Spleen (tissue), 7 donors: ENCODE results near the gene ITGB5.

Experiments
- POLR2A ChIP-seq, 3 donors: fragments of 450-650 bp; IDR thresholded peaks; one replicate each; pipeline ENCODE4 v1.5.1; 2017; ENCODE audit warnings: antibody characterized with exemption in 3 of 3, mild to moderate bottlenecking in 1 of 3
- TF ChIP-seq, protein P1 (sequence below), 11 experiments: fragments of 200-600 bp in 7 of 11; fragments of 450-650 bp in 4 of 11; sonication (generic) in 4 of 11; IDR thresholded peaks in 8 of 11; conservative IDR thresholded peaks in 3 of 11; 1 replicate in 7 of 11; 2 replicates in 4 of 11; pipeline versions ENCODE4 v1.4.0 to v1.8.0; 2016 to 2021; ENCODE audit warnings: antibody characterized with exemption in 11 of 11, inconsistent platforms in 4 of 11, mild to moderate bottlenecking in 1 of 11
- donor health status: DM: no; HTN: no; CAD: no; lungs with moderate emphysema.
- donor health status: DM: no; HTN: no; CAD: no.
- donor health status: DM: no; HTN: no; CAD: no.

DNA sequence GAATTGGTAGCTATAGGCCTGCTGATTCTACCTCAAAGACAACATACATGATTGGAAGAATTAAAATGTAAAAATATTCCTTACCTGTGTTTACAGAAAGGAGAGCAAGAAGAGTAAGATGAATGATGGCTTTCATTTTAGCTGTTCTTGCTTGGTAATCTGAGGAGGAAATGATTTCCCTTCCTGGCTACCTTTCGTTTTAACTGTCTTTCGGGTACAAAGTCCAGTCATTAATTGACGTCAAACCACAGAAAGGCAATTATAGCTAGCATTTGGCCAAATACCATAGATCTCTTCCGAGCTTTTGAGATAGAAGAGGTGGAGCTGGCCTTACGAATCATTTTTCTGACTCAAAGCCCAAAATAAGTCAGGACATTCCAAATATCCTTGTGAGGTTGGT lies 47.4 kb upstream of the ITGB5 start, which contains the start of gene MUC13:
- TF ChIP-seq, protein P1, sequence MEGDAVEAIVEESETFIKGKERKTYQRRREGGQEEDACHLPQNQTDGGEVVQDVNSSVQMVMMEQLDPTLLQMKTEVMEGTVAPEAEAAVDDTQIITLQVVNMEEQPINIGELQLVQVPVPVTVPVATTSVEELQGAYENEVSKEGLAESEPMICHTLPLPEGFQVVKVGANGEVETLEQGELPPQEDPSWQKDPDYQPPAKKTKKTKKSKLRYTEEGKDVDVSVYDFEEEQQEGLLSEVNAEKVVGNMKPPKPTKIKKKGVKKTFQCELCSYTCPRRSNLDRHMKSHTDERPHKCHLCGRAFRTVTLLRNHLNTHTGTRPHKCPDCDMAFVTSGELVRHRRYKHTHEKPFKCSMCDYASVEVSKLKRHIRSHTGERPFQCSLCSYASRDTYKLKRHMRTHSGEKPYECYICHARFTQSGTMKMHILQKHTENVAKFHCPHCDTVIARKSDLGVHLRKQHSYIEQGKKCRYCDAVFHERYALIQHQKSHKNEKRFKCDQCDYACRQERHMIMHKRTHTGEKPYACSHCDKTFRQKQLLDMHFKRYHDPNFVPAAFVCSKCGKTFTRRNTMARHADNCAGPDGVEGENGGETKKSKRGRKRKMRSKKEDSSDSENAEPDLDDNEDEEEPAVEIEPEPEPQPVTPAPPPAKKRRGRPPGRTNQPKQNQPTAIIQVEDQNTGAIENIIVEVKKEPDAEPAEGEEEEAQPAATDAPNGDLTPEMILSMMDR (IDR thresholded peaks at IDR 0.05 in 8 of 11, conservative IDR thresholded peaks at IDR 0.05 in 3 of 11), result no peak
- no peak for TF ChIP-seq POLR2A (IDR thresholded peaks at IDR 0.05)
